BJ (cell line): ENCODE data around the gene ORM1. TPM values are rescaled to one million over a fixed set of nuclear protein-coding genes. Genes with fewer than 3 reads are reported as not detected.

Source experiments
- CTCF ChIA-PET: fragments of 350-600 bp; formaldehyde crosslinking; extraction: SDS; loops from one replicate; lab custom pipeline; 2021; ENCODE audit warnings: antibody characterized with exemption, inconsistent platforms; lab: Yijun Ruan, JAX
- POLR2A ChIA-PET: fragments of 300-600 bp; sonication (Branson Sonifier 250); formaldehyde crosslinking; extraction: SDS; loops from one replicate; lab custom pipeline; 2021; ENCODE audit warnings: antibody characterized with exemption; lab: Charles Lee
- DNase-seq: peaks from one replicate; pipeline ENCODE4 v3.0.0-alpha.2; 2011; ENCODE audit warnings: low read depth
- H3K27me3 ChIP-seq: 2 replicates; pipeline ENCODE4 v1.6.0; 2011; ENCODE audit warnings: low read length; ENCODE audit not compliant: control insufficient read depth, insufficient read depth
- H3K36me3 ChIP-seq: 2 replicates; pipeline ENCODE4 v1.5.1; 2011; ENCODE audit warnings: low read length; ENCODE audit not compliant: control insufficient read depth, insufficient read depth
- H3K4me3 ChIP-seq: 2 replicates; pipeline ENCODE4 v1.5.1; 2011; ENCODE audit warnings: low read depth, mild to moderate bottlenecking, control low read depth, low read length
- CTCF ChIP-seq: IDR thresholded peaks from 2 replicates; pipeline ENCODE4 v1.5.1; 2011; ENCODE audit warnings: low read depth, mild to moderate bottlenecking, control low read depth, inconsistent platforms, low read length, moderate library complexity; ENCODE audit not compliant: insufficient read depth
- polyA plus RNA-seq: library from polyadenylated mRNA; depleted of rRNA; stranded (reverse); fragments of >200 nt; gene quantifications from 2 replicates; pipeline ENCODE4 v1.2.3, GENCODE V29; 2011

ORM1 gene
- polyA plus RNA-seq, 1 experiment, result not detected

DNA sequence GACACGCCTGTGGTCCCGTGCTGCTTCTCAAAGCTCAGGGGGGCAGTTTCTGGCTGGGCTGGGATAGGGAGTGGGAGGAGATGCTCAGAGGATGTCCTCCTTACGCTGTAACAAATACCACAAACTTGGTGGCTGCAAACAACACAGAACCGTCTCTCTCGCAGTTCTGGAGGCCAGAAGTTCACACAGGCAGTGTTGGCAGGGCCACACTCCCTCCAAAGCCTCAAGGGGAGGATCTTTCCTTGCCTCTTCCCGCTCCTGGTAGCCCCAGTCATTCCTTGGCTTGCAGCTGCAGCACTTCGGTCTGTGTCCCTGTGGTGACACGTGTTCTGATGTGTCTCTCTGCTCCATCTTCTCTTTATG, 10.4 kb upstream of the ORM1 start:
- no peak overlapping the region for H3K4me3 ChIP-seq
- CTCF ChIA-PET, result no interaction called here
- H3K27me3 ChIP-seq, result no peaks in the 10 kb centered on the region; the same call in 1 of the 2 replicates
- POLR2A ChIA-PET, result no interaction called here
- TF ChIP-seq CTCF, result no peak
- no peak for DNase-seq
- H3K36me3 ChIP-seq, result peaks cover 14% of the 10 kb centered on the region

- DNase-seq, result no peak
- CTCF ChIA-PET, result no interaction called here
- POLR2A ChIA-PET, result no interaction called here
Observed at GRCh38 chr9:114313186-114313585, 9.7 kb upstream of the ORM1 start.

GRCh38 chr9:114314256-114314867, 8.5 kb upstream of the ORM1 start:
- ChIA-PET POLR2A (no interaction called here), CTCF (interaction anchor here (0.7 to 1.0 kb wide), 3 partner anchors 230 to 406 kb away, joined by 3 to 5 read pairs (median 3); no protein-coding TSS in a partner anchor)
- peaks cover 2% of the 10 kb centered on the region for H3K27me3 ChIP-seq
- DNase-seq, result no peak
- TF ChIP-seq CTCF, result no peak
- no peak overlapping the region for H3K4me3 ChIP-seq
- H3K36me3 ChIP-seq, result peaks cover 5% of the 10 kb centered on the region

More at GRCh38 chr9:114313186-114313585, 9.7 kb upstream of the ORM1 start:
- no peaks in the 10 kb centered on the region; the same call in 1 of the 2 replicates for H3K27me3 ChIP-seq
- H3K36me3 ChIP-seq, result peaks cover 11% of the 10 kb centered on the region
- no peak overlapping the region for H3K4me3 ChIP-seq
- no peak for TF ChIP-seq CTCF

- ChIA-PET POLR2A (no interaction called here), CTCF (interaction anchor here (0.7 to 1.0 kb wide), 2 partner anchors 231 to 405 kb away, joined by 3 read pairs; no protein-coding TSS in a partner anchor)
- DNase-seq, result no peak
- Histone ChIP-seq H3K4me3 (no peak overlapping the region), H3K27me3 (peaks cover 2% of the 10 kb centered on the region), H3K36me3 (peaks cover 5% of the 10 kb centered on the region)
- TF ChIP-seq CTCF, result no peak
Observed at GRCh38 chr9:114314881-114315722, 7.8 kb upstream of the ORM1 start.

- DNase-seq, result no peak
- CTCF ChIA-PET, result interaction anchor here (1.1 to 1.9 kb wide), 3 partner anchors 29 to 208 kb away, joined by 3 to 9 read pairs (median 3); no protein-coding TSS in a partner anchor
Observed at GRCh38 chr9:114315723-114316363, 7.1 kb upstream of the ORM1 start.

More at GRCh38 chr9:114315723-114316363, 7.1 kb upstream of the ORM1 start:
- H3K36me3 ChIP-seq, result peaks cover 2% of the 10 kb centered on the region
- POLR2A ChIA-PET, result no interaction called here
- H3K27me3 ChIP-seq, result peaks cover 2% of the 10 kb centered on the region
- H3K4me3 ChIP-seq, result no peak overlapping the region
- no peak for TF ChIP-seq CTCF
